NCI-H1105 (cell line): Measurements from ENCODE around the gene CSNK1G1.
"Not testable (repeated sequence)": the region's sequence is repeated elsewhere in the genome, so short reads cannot be mapped to it uniquely, and the experiment has no call there.

ENCODE experiments used
- DNase-seq: peaks from one replicate; lab custom pipeline; 2025; lab: John Stamatoyannopoulos, UW

The CSNK1G1 gene

GRCh38 chr15:64237677-64238076 lies 118.3 kb downstream of the CSNK1G1 start:
- no peak for DNase-seq

- DNase-seq = no peak
These were observed 119.6 kb downstream of the CSNK1G1 start for GRCh38 chr15:64236156-64236894.

- no peak for DNase-seq
These were observed 120.4 kb downstream of the CSNK1G1 start for GRCh38 chr15:64235552-64235951.

DNA sequence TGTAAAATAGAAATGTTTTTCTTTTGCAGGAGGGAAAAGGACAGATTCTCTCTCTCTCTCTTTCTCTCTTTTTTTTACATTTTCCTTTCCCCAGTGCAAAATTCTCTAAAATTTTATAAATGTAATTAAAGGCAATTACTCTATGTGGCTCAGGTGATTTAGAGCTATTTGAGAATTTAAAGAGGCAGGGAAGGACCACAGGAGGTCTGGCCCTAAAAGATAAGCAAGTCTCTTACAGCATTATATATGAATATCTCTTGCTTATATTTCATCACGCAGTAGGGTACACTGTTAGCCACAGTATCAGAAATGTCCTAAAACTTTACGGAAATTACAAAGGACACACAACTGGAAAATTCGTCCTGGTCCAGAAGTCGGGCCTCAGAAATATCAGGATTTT lies 122.7 kb downstream of the CSNK1G1 start:
- DNase-seq = no peak

DNA sequence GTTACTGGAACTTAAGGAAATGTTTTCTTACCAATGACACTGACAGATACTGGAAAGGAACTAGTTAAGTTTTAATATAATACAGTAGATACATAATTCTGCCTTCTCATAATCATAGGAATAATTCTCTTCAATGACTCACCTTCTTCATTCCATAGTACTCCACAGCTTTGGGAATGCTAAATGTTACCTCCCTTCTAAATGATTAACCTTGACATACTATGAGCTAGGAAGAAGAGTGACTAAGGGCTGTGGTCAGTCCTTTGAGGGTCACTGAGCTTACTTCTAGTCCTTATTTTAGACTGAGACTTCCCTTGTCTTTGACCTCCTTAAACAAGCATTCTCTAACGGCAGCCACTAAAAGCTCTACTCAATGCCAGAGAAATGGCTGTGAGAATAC lies 123.6 kb downstream of the CSNK1G1 start:
- DNase-seq = no peak

DNA sequence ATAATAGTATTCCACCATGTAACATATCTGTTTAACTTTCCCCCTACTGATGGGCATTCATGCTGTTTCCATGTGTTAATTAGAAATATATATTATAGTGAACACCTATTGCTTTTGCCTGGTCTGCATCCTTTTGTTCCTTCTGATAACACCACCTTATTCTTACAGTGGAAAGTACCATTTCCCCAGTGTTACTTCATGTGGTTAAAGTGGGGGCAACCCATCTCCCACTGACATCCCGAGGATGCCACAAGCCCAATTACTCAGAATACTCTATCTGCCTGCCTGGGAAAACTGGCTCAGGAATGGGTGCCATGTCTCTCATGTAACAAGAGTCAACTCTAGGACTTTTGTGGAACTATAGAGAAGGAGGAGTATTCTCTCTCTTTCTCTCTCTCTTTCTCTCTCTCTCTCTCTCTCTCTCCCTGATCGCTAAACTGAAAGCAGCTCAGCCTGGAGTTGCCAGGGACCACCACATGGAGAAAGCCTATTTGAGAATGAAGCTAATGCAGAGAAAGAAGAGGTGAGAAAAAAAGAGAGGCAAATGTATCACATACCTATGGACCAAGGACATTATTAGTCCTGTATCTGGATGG lies 126.7 kb downstream of the CSNK1G1 start:
- DNase-seq = no peak

- no peak for DNase-seq
These were observed 130.2 kb downstream of the CSNK1G1 start for GRCh38 chr15:64225804-64226203.

DNA sequence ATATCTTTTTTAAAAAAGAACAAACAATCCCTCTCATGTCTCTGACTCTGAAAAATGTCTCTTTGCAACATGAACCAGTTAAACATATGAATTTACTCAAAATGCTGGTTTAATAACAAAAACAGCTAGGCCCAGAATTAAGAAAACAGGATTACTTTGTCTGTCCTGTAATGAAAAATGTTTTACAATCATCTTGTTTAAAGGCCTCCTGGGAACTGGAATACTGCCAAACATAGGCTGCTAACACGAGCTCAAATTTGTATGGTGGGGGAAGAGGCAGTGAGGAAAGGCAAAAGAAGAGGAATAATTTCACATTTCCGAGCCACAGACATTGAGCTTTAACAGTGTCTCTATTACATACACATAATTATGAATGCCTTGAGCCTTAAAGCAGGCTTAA lies 131.5 kb downstream of the CSNK1G1 start:
- peak; percentile 84 for DNase-seq

DNA sequence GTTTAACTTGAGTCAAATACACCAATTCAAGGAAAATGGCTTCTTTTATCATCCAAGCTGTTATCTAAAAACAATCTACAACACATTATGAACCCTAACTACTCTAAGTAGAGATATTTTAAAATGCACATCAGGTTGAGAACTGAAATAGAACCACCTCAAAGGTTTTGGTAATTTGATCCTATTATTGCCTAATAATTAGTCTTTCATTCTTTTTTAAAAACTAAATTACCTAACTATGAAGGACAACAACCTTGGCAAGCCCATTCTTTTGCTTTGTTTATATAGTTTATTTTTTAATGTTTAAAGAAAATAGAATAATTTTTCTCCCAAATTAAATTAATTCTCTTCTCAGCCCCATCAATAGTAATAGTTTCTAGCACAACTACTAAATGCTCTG lies 132.1 kb downstream of the CSNK1G1 start:
- peak; percentile 39 for DNase-seq

DNA sequence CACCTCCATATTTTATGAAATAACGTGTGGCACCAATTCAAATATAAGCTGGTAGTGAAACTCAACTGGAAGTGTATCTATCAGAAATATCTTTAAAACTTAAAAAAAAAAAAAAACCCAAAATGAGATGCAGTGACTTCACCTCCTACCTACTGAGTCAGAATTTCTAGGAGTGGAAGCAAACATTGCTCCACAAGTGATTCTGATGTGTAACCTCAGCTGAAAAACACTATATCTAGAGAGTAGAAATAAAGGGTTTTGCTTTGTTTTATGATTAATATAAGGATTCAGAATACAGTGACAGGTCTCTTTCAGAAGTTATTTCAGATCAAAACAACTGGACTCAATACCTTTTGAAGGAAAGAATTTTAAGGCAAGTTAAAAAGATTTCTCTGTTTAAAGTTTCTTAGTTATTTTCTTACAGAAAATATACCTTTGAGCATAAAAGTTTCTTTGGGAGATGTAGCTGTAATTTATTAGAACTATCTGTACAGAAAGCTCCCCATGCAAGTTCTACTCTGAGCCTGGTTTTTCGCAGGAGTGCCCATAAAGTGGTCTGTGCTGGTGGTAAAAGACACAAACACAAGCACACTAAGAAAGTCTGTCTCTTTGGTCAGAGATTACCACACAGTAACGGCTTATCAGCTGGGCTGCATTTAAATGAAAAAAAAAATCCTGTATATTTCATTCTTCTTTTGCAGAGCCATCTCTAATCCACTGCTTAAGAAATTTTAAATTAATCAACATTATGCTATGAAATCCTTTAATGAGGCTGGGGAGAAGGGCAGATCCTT lies 133.2 kb downstream of the CSNK1G1 start:
- no peak for DNase-seq

DNA sequence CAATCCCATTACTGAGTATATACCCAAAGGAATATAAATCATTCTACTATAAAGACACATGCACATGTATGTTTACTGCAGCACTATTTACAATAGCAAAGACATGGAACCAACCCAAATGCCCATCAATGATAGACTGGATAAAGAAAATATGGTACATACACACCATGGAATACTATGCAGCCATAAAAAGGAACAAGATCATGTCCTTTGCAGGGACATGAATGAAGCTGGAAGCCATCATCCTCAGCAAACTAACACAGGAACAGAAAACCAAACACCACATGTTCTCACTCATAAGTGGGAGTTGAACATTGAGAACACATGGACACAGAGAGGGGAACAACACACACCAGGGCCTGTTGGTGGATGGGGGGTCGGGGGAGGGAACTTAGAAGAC lies 134.1 kb downstream of the CSNK1G1 start:
- not testable (repeated sequence) for DNase-seq

GRCh38 chr15:64217429-64217750 lies 138.6 kb downstream of the CSNK1G1 start:
- not testable (repeated sequence) for DNase-seq

DNA sequence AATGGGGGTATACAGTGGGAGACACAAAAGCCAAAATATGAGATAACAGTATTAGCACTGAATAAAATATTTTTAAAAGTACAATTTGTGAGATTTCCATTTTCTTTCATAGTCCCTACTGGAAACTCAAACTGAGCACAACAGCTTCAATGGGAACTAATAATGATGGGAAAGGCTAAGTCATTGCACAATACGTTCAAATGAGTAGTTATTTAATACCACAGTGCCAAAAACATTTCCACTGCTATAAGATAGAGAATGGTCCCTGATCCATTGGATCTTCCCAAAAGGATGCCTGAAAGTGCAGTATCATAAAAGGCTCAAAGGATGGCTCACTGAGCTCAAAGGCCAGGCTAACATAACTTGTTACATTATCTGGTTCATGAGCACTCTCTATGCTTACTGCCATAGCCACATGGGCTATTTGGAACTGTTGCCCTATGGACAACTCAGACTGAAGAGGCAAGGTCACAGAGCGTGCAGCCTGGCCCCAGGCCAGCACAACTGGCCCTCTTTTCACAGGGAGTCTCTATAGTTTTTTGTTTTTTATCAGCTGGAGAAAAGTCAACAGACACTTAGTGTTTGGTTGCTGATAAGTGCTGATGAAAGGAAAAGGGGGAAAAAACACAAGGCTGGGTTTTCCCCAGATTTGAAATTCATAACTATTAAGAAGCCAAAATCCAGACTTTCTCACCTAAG lies 139.1 kb downstream of the CSNK1G1 start:
- DNase-seq = peak; percentile 53

DNA sequence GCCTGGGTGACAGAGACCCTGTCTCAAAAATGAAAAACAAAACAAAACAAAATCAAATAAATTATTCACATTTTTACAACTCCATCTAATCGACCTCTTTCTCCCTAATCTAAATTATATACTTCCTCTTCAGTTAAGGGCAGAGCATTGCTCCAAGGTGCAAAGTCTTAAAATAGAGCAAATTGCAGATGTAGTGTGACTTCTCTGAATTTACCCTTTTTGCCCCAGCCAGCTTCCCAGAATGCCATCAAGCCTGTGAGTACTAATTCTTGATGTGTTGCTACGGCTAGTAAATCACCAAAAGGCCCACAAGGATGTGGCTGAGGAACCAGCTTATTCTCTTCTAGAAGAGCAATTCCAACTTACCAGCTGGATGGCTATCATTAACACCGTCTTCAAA lies 139.8 kb downstream of the CSNK1G1 start:
- no peak for DNase-seq

GRCh38 chr15:64213646-64214045 lies 142.3 kb downstream of the CSNK1G1 start:
- DNase-seq = no peak

DNA sequence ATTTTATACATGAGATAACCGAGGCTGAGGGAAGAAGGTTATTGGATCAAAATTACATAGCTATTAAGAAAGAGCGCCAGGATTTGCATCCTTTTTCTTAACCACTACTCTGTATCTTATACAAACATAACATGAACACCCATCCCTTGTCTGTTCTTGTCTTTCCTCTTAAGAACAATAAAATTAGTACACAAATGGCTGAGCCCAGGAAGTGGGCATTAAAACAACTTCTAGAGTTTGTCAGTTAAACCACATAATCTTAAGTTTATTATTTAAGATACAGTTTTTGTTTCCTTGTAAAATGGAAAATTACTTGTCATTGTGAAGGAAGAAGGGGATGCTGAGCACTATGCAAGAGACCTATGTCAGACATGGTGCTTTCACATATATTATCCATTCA lies 144.3 kb downstream of the CSNK1G1 start:
- DNase-seq = no peak

DNA sequence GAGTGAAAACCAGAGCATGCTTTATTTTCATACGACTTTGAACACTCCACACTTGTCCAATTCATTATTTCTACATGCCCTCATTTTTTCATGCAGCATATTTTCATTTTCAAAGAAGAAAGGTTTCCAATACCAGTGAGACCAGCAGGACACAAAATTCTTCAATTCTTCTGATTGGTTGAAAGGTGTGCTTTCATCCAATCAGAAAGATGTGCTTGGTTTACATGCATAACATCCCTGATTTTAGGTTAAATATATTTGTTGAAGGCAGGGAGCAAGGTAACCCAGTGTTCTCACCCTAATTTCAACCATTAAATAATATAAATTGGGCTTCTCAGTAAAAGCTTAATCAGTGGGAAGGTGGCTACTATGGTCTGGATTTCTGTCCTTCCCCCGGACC lies 145.6 kb downstream of the CSNK1G1 start:
- DNase-seq = no peak

DNA sequence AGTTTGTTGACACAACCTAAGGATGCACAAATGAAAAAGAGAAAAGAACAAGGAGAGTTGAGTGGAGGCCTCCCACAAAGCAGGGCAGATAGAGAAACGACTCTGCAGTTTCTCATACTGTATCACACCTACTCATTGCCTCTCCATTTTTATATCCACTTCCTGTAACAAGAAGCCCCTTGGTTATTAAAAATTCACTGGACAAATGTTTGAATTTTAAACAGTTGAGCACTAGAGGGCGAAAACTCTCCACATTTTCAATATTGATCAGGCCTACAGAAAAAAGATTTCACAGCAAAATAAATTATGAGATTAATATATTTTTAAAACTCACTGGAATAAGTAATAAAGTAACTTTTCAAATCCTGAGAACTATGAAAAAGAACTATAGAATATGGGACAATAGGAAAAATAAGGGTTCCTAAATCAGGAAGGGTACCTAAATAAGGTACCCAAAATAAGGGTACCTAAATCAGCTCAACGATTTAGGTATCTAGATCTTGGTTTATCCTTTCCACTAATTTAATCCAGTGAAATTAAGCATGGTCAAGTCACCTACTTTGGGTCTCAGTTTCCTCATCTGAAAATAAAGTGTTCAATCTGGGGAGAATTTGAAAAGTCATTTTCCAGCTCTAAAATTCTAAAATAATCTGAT lies 146.2 kb downstream of the CSNK1G1 start:
- peak; percentile 40 for DNase-seq

DNA sequence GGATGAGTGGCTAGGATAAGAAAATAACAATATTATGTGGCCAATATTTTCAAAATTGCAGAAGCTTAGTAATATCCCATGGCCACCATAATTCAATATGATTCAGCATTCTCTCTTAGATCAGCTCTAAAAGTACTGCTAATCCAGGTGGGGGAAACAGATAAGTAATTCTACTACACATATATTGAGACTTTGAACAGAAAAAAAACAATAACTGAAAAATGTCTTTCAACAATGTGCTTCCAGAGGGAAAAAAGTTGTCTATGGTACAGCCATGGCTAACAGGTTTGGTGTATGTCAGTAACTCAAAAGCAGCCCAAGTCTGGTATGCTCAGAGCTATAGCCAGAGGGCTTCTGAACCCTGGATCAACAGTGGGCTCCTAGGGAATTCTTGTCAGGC lies 150.8 kb downstream of the CSNK1G1 start:
- DNase-seq = no peak

GRCh38 chr15:64197425-64197824 lies 158.5 kb downstream of the CSNK1G1 start:
- no peak for DNase-seq

DNA sequence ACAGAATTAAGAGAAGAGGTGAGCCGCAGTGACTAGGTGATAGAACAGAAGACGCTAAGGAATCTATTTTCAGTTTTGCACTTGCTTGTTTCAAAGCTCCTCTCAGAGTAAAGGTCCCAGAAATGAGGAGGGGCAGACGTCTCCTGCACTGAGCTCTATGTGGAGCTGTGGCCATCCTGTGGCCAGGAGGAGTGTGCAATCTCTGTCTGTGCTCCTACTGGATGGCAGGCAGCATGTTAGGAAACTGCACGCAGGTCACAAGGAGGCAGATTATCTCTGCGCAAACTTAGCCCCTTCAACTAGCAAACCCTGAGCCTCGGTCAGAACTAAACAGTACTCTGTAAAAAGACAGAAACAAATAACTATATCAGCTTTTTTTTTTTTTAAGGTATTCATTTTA lies 162.0 kb downstream of the CSNK1G1 start:
- no peak for DNase-seq
